ENCODE data around the gene TNFRSF8.
"Not testable (repeated sequence)": the region's sequence is repeated elsewhere in the genome, so short reads cannot be mapped to it uniquely, and the experiment has no call there.

TNFRSF8 gene

GRCh38 chr1:12039164-12039525 lies 24.0 kb upstream of the TNFRSF8 start:
- no peak for FAIRE-seq

- not testable (repeated sequence) for FAIRE-seq
Measured at GRCh38 chr1:12039824-12040456, 23.2 kb upstream of the TNFRSF8 start.

GRCh38 chr1:12040457-12041051 lies 22.5 kb upstream of the TNFRSF8 start:
- no peak for FAIRE-seq

- FAIRE-seq: not testable (repeated sequence)
Measured at GRCh38 chr1:12044187-12044877, 18.8 kb upstream of the TNFRSF8 start.

GRCh38 chr1:12046749-12047119 lies 16.4 kb upstream of the TNFRSF8 start:
- no peak for FAIRE-seq

- no peak for FAIRE-seq
Measured at GRCh38 chr1:12047120-12047876, 15.8 kb upstream of the TNFRSF8 start.

GRCh38 chr1:12048372-12048771 lies 14.7 kb upstream of the TNFRSF8 start:
- no peak for FAIRE-seq

- no peak for FAIRE-seq
Measured at GRCh38 chr1:12049616-12050015, 13.5 kb upstream of the TNFRSF8 start.

GRCh38 chr1:12051361-12051760 lies 11.7 kb upstream of the TNFRSF8 start:
- FAIRE-seq: no peak

GRCh38 chr1:12052008-12052573 lies 11.0 kb upstream of the TNFRSF8 start:
- FAIRE-seq: no peak

GRCh38 chr1:12052997-12053686 lies 10.0 kb upstream of the TNFRSF8 start:
- no peak for FAIRE-seq

GRCh38 chr1:12053752-12054548 lies 9.2 kb upstream of the TNFRSF8 start:
- no peak for FAIRE-seq

GRCh38 chr1:12055259-12055658 lies 7.8 kb upstream of the TNFRSF8 start:
- FAIRE-seq: no peak

GRCh38 chr1:12056331-12056841 lies 6.7 kb upstream of the TNFRSF8 start:
- no peak for FAIRE-seq

GRCh38 chr1:12057382-12057781 lies 5.7 kb upstream of the TNFRSF8 start:
- no peak for FAIRE-seq

GRCh38 chr1:12057940-12058687 lies 5.0 kb upstream of the TNFRSF8 start:
- no peak for FAIRE-seq

- no peak for FAIRE-seq
Measured at GRCh38 chr1:12059226-12059625, 3.9 kb upstream of the TNFRSF8 start.

GRCh38 chr1:12059722-12060464 lies 3.2 kb upstream of the TNFRSF8 start:
- no peak for FAIRE-seq

- no peak for FAIRE-seq
Measured at GRCh38 chr1:12060500-12060899, 2.6 kb upstream of the TNFRSF8 start.

All from A204.1 (cell line).